CD4-positive, alpha-beta T cell (primary cell): ENCODE results near the gene OXA1L. TPM values are rescaled to one million over a fixed set of nuclear protein-coding genes. Genes with fewer than 3 reads are reported as not detected.

Experiments used
- ATAC-seq: fragments of 200-7000 bp; cut with Tn5 transposase; one replicate; pipeline ENCODE4 v1.10.0; 2022; ENCODE audit warnings: mild to moderate bottlenecking; ENCODE audit not compliant: poor library complexity
- CTCF ChIA-PET: fragments of 350-600 bp; sonication (Branson Sonifier 250); formaldehyde crosslinking; loops from one replicate; lab custom pipeline; 2021; ENCODE audit warnings: antibody characterized with exemption, inconsistent platforms; lab: Charles Lee
- POLR2A ChIA-PET: fragments of 350-600 bp; sonication (Branson Sonifier 250); formaldehyde crosslinking; loops from one replicate; lab custom pipeline; 2021; ENCODE audit warnings: antibody characterized with exemption, inconsistent platforms; lab: Charles Lee
- DNase-seq, 14 experiments: peaks; one replicate each; pipeline ENCODE4 v3.0.0-alpha.2; 2013 to 2020; ENCODE audit warnings: mixed read lengths in 2 of 14
- H3K27ac ChIP-seq, 2 donors: one replicate each; pipeline versions ENCODE4 v1.5.1 to v1.7.0; 2013; ENCODE audit warnings: low read length in 2 of 2, low read depth in 1 of 2, mild to moderate bottlenecking in 1 of 2
- H3K27me3 ChIP-seq, 2 experiments: 1 replicate in 1 of 2; 2 replicates in 1 of 2; pipeline versions ENCODE4 v1.6.1 to v1.7.0; 2013; ENCODE audit warnings: low read length in 2 of 2, control low read depth in 1 of 2, mild to moderate bottlenecking in 1 of 2, moderate library complexity in 1 of 2; ENCODE audit not compliant: insufficient read depth in 2 of 2, control insufficient read depth in 1 of 2
- H3K36me3 ChIP-seq: one replicate; pipeline ENCODE4 v1.6.1; 2013; ENCODE audit warnings: low read length, control low read depth; ENCODE audit not compliant: insufficient read depth
- H3K4me1 ChIP-seq: one replicate; pipeline ENCODE4 v1.6.1; 2013; ENCODE audit warnings: low read length, control low read depth; ENCODE audit not compliant: insufficient read depth
- H3K4me3 ChIP-seq: one replicate; pipeline ENCODE4 v1.5.1; 2013; ENCODE audit warnings: mild to moderate bottlenecking, low read length, moderate library complexity
- H3K9me3 ChIP-seq, 2 experiments: 1 replicate in 1 of 2; 2 replicates in 1 of 2; pipeline versions ENCODE4 v1.6.1 to v1.7.0; 2013; ENCODE audit warnings: low read length in 2 of 2, mild to moderate bottlenecking in 2 of 2, control low read depth in 1 of 2, moderate library complexity in 1 of 2; ENCODE audit not compliant: control insufficient read depth in 1 of 2, insufficient read depth in 1 of 2
- H3K27ac Mint-ChIP-seq: one replicate; pipeline ENCODE4 v1.8.0; 2020; ENCODE audit warnings: mixed read lengths
- H3K27me3 Mint-ChIP-seq: one replicate; pipeline ENCODE4 v1.8.0; 2021; ENCODE audit warnings: mixed read lengths
- H3K36me3 Mint-ChIP-seq: one replicate; pipeline ENCODE4 v1.8.0; 2021; ENCODE audit warnings: low read depth, mixed read lengths
- H3K4me1 Mint-ChIP-seq: one replicate; pipeline ENCODE4 v1.8.0; 2021; ENCODE audit warnings: low read depth, mixed read lengths
- H3K4me3 Mint-ChIP-seq: one replicate; pipeline ENCODE4 v1.8.0; 2020; ENCODE audit warnings: mild to moderate bottlenecking, mixed read lengths
- H3K9me3 Mint-ChIP-seq: one replicate; pipeline ENCODE4 v1.8.0; 2020; ENCODE audit warnings: mixed read lengths
- intact Hi-C, 2 experiments: fragments of 100-400 bp; cut with DNase I in 1 of 2; cut with micrococcal nuclease in 1 of 2; formaldehyde crosslinking; loops; one replicate each; pipeline versions ENCODE4 v1.15.1 to v1.9.0; 2023 to 2025; cut with DNase I, micrococcal nuclease
- total RNA-seq, 174 experiments: library from RNA in 2 of 174; stranded (reverse) in 2 of 174; gene quantifications; one replicate each; pipeline ENCODE4 v1.2.3 and lab custom pipeline; 2021 to 2026
- TF ChIP-seq, protein P1 (sequence below): fragments of 200-600 bp; IDR thresholded peaks from one replicate; pipeline ENCODE4 v1.8.0; 2022; ENCODE audit warnings: antibody characterized with exemption, mild to moderate bottlenecking

The OXA1L gene
- total RNA-seq, 2 experiments from 2014 or later: 176 to 177 TPM

DNA sequence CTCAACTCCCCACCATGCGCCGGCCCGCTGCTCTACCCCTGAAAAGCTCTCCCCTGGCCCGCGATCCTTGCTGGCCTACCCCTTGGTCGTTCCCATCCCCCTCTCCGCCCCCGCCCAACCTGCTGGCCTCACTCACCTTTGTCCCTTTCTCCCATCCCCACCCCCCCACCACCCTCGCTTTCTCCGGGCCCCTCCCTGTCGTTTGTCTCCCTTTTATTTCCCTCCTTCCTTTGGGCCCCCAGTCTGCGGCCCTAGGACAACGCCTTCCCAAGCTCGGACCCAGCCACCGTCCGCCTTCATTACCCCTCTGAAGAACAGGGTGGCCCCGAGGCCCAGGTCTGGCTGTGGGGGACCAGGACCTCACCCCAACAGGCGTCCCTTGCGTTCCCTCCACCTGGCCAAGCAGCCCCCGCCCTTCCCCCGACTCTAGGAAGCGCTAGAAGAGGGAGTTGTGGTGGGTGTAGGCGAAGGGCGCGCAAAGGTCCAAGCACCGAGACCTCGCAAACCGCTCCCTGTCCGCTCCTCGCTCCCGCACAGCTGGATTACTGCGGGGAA is 55.6 kb downstream of the OXA1L start:
- H3K27ac ChIP-seq: no peak overlapping the region
- DNase-seq: no peak

More for the DNA sequence above, 55.6 kb downstream of the OXA1L start:
- no peak overlapping the region for H3K27ac Mint-ChIP-seq
- Histone ChIP-seq H3K4me1 (peaks cover 18% of the 10 kb centered on the region), H3K27me3 (peaks cover 0 to 5% of the 10 kb centered on the region in 2 experiments), H3K36me3 (no peaks in the 10 kb centered on the region), H3K4me3 (peak overlapping the region; percentile 44), H3K9me3 (no peaks in the 10 kb centered on the region)
- TF ChIP-seq, protein P1, sequence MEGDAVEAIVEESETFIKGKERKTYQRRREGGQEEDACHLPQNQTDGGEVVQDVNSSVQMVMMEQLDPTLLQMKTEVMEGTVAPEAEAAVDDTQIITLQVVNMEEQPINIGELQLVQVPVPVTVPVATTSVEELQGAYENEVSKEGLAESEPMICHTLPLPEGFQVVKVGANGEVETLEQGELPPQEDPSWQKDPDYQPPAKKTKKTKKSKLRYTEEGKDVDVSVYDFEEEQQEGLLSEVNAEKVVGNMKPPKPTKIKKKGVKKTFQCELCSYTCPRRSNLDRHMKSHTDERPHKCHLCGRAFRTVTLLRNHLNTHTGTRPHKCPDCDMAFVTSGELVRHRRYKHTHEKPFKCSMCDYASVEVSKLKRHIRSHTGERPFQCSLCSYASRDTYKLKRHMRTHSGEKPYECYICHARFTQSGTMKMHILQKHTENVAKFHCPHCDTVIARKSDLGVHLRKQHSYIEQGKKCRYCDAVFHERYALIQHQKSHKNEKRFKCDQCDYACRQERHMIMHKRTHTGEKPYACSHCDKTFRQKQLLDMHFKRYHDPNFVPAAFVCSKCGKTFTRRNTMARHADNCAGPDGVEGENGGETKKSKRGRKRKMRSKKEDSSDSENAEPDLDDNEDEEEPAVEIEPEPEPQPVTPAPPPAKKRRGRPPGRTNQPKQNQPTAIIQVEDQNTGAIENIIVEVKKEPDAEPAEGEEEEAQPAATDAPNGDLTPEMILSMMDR: no peak
- POLR2A ChIA-PET: interaction anchor here (0.6 to 2.7 kb wide), 12 partner anchors 9 to 251 kb away, joined by 3 to 14 read pairs (median 4); partner anchors contain the start of genes LRP10 and OXA1L
- H3K4me3 Mint-ChIP-seq: no peak overlapping the region
- H3K36me3 Mint-ChIP-seq: no peaks in the 10 kb centered on the region
- H3K9me3 Mint-ChIP-seq: no peaks in the 10 kb centered on the region
- H3K4me1 Mint-ChIP-seq: peaks cover 23% of the 10 kb centered on the region
- CTCF ChIA-PET: interaction anchor here (0.7 to 4.1 kb wide), 23 partner anchors 11 to 265 kb away, joined by 3 to 67 read pairs (median 5); partner anchors contain the start of genes MMP14, OXA1L, PRMT5 and REM2
- intact Hi-C loops: loop anchor here (1.0 to 2.0 kb wide), 3 partner anchors 31 to 161 kb away; partner anchors contain the start of gene AJUBA (in 1 of the 2)
- no peak for ATAC-seq
- peaks cover 10% of the 10 kb centered on the region for H3K27me3 Mint-ChIP-seq

Other genes with a start within 250 kb of the OXA1L start
- 10 to 100 TPM; 41.8 to 44.1 TPM for gene DAD1, start 177.5 kb upstream of the OXA1L start, total RNA-seq
- 1 to 10 TPM; 7.1 to 8.9 TPM for gene ABHD4, start 168.4 kb upstream of the OXA1L start, total RNA-seq
- not detected for gene OR6J1, start 122.3 kb upstream of the OXA1L start, total RNA-seq
- 1 to 10 TPM in 1 of 2 experiments, under 1 TPM in 1; 0.89 to 1.1 TPM for gene SLC7A7, start 48.7 kb downstream of the OXA1L start, total RNA-seq
- gene MRPL52, start 63.2 kb downstream of the OXA1L start, total RNA-seq: 10 to 100 TPM; 27.6 to 29.4 TPM
- gene MMP14, start 69.9 kb downstream of the OXA1L start, total RNA-seq: 1 to 10 TPM; 2.6 to 2.9 TPM
- 10 to 100 TPM; 52.4 to 54.6 TPM for gene LRP10, start 105.1 kb downstream of the OXA1L start, total RNA-seq
- gene REM2, start 116.5 kb downstream of the OXA1L start, total RNA-seq: 1 to 10 TPM; 9.2 to 9.4 TPM
- gene RBM23, start 152.5 kb downstream of the OXA1L start, total RNA-seq: 100 to 1,000 TPM in 1 of 2 experiments, 10 to 100 TPM in 1; 87.9 to 111 TPM
- gene PRMT5, start 162.7 kb downstream of the OXA1L start, total RNA-seq: 10 to 100 TPM; 15.6 to 19.3 TPM
- gene HAUS4, start 190.4 kb downstream of the OXA1L start, total RNA-seq: 10 to 100 TPM; 17.5 to 19.6 TPM
- 1 to 10 TPM in 1 of 2 experiments, under 1 TPM in 1; 0.67 to 1.1 TPM for gene AJUBA, start 215.9 kb downstream of the OXA1L start, total RNA-seq
- gene C14orf93, start 243.5 kb downstream of the OXA1L start, total RNA-seq: 1 to 10 TPM; 7.6 to 8.4 TPM